Hepatocyte (in vitro differentiated cells): ENCODE measurements around the gene WFDC6.

Experiments
- EZH2 ChIP-seq: fragments of 200-600 bp; sonication (generic); IDR thresholded peaks from 2 replicates; pipeline ENCODE4 v1.6.1; 2016; ENCODE audit warnings: antibody characterized with exemption, mild to moderate bottlenecking, borderline replicate concordance
- EZH2phosphoT487 ChIP-seq: fragments of 200-600 bp; sonication (generic); IDR thresholded peaks from one replicate; pipeline ENCODE4 v1.6.1; 2018; ENCODE audit warnings: antibody characterized with exemption, mild to moderate bottlenecking, low read depth, moderate library complexity; ENCODE audit not compliant: unreplicated experiment, severe bottlenecking
- TF ChIP-seq, protein P1 (sequence below): fragments of 200-600 bp; sonication (generic); IDR thresholded peaks from 2 replicates; pipeline ENCODE4 v1.5.1; 2016; ENCODE audit warnings: antibody characterized with exemption, mild to moderate bottlenecking; ENCODE audit not compliant: poor library complexity

GRCh38 chr20:45510242-45510862 lies 28.9 kb downstream of the WFDC6 start:
- TF ChIP-seq, protein P1, sequence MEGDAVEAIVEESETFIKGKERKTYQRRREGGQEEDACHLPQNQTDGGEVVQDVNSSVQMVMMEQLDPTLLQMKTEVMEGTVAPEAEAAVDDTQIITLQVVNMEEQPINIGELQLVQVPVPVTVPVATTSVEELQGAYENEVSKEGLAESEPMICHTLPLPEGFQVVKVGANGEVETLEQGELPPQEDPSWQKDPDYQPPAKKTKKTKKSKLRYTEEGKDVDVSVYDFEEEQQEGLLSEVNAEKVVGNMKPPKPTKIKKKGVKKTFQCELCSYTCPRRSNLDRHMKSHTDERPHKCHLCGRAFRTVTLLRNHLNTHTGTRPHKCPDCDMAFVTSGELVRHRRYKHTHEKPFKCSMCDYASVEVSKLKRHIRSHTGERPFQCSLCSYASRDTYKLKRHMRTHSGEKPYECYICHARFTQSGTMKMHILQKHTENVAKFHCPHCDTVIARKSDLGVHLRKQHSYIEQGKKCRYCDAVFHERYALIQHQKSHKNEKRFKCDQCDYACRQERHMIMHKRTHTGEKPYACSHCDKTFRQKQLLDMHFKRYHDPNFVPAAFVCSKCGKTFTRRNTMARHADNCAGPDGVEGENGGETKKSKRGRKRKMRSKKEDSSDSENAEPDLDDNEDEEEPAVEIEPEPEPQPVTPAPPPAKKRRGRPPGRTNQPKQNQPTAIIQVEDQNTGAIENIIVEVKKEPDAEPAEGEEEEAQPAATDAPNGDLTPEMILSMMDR = no peak
- TF ChIP-seq EZH2 = no peak
- no peak for TF ChIP-seq EZH2phosphoT487
